ENCODE measurements around the gene DIAPH2. TPM values are rescaled to one million over a fixed set of nuclear protein-coding genes. Genes with fewer than 3 reads are reported as not detected.
A peak's percentile ranks its signal among the peaks of the same experiment; 100 is the strongest.

DIAPH2 gene
- polyA plus RNA-seq, 3 donors, result 7.7 to 10.0 (median 8.4) TPM

DNA sequence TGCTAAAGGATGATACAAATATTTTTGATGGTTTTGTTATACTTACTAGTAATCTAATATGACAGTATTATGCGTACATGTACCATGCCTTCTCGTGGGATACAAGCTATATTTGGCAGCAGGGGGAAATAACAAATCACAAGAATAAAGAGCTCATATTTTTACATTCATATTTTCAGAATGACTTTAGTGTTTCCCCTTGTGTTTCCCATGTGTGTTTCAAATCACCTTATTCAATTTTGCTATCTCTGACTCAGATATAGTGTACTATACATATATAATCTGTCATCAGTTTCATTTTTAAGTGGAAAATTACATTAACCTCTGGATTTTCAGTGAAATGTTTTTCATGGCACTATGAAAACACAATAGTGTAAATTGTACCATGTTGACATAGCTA, 345.8 kb downstream of the DIAPH2 start:
- no peak for DNase-seq (ENCODE audit: low read depth in 3 of 3, low spot score in 2 of 3)

DNA sequence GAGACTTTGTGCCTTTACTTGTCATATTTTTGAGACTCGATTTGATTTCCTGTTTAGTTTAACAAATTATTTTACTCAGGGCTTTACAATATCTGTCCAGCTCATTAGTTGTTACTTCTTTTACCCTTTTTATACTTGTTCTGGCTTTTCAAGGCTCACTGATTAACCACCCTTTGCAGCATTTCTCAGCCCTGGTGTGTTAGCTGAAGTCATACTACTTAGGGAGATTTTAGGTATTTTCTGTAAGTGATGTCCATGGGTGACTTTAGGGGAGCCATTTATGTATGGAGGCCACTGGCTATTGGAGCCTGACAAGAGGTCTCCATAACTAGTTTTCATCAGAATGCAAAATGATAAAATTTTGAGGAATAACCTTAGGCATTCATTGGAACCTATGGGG, 346.3 kb downstream of the DIAPH2 start:
- DNase-seq (ENCODE audit: low read depth in 3 of 3, low spot score in 2 of 3), result no peak

DNA sequence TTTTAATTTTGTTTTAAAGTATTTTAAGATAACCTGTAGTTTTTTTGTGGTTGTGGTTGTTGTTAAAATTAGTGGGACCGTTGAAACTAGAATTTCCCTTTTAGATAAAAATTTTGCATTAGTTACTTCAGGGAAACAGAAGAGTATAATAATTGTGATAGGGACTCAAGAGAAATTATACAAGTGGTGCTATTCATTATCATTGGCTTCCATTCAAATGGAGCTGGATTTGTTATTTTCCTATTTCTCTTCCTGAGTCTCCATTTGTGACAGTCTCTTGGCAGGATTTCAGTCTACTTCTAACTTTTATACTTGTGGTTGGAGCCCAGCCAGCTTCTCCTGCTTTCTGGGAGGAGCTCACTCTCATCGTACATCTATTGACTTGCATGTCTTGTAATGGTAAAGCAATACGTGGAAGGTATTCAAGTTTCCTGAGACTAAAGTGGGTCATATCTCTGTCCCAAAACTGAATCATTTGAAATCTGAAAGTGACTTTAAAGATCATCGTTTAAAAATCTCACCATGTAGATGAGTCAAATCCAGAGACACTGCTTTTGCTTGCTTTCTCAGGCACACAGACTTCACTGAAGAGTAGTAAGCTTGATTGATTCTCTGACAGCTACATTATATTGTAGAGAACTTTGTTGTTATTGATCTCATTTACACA, 354.9 kb downstream of the DIAPH2 start:
- no peak for DNase-seq (ENCODE audit: low read depth in 3 of 3, low spot score in 2 of 3)

DNA sequence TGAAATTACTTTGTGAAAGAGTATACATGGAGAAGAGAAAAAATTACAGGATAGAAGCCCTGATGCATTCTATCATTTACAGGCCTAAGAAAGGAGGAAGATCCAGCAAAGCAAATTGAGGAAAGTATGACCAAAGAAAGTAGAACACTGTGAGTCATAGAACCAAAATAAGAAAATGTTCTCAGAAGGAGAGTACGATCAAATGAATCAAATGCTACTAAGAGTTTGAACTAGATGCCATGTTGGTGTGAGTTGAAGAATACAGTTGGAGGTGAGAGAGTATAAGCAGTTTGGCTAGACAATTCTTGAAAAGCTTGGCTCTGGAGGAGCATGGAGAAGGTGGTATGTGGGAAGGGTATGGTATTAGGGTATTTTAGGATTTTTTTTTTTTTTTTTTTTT, 360.8 kb downstream of the DIAPH2 start:
- DNase-seq (ENCODE audit: low read depth in 3 of 3, low spot score in 2 of 3), result no peak

DNA sequence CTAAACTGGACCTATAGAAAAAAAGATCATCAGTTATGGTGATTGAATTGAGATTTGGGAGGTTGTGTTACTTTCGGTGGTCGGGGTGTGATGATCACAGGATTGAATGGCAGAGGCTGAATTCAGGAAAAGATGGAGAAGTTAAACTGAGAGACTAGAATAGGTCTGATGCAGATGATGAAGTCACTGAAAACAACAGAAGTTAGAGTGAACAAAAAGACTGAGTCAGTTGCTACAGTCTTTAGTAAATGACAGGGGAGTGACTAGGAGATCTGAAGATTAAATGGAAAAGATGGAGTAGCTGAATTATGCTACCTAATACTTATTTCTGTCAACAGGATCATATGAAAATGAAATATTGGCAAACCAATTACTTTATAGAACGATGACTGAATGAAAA, 362.2 kb downstream of the DIAPH2 start:
- no peak for DNase-seq (ENCODE audit: low read depth in 3 of 3, low spot score in 2 of 3)

DNA sequence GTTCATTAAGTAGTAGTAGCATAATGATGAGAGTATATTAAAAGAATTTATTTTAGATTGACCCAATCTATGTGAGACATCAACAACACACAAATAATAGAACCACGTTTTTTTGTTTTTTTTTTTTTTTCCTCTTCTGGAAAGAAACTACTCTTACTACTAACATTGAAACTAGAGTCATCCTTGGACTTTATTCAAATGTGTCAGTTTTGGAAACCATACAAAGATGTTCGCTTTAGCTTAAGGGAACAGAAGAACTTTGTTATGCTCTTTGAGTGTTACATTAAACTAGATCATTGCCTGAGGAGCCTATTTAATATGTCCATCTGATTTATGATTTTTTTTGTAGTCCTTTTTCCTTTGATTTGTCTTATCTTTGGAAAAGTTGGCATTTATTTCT, 365.8 kb downstream of the DIAPH2 start:
- DNase-seq (ENCODE audit: low read depth in 3 of 3, low spot score in 2 of 3), result no peak

DNA sequence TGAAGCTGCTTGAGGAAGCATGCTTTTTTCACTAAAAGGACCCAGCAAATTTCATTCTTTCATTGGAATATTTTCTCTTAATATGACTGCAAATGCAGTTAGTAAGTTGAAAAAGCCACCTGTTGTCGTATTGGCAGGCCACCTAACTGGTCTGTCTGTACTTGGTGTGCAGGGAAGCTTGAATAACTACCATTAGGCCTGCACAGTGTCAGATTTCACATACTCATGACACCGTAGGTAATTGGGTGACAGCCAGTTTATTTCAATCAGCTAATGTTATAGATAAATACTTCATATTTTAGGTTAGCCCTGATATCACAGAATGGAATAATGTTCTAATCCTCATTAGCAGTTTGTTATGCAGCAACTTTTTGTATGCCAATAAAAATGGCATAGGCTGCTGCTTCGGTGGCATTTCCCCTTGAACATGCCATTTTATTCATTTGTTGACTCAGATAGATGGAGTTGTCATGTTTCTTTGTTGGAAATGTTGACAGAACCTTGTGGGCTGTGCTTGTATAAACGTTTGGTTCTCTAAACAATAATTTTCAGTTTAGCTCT, 372.8 kb downstream of the DIAPH2 start:
- peak in 1 of 3 donors; percentile 4 for DNase-seq (ENCODE audit: low read depth in 3 of 3, low spot score in 2 of 3)

DNA sequence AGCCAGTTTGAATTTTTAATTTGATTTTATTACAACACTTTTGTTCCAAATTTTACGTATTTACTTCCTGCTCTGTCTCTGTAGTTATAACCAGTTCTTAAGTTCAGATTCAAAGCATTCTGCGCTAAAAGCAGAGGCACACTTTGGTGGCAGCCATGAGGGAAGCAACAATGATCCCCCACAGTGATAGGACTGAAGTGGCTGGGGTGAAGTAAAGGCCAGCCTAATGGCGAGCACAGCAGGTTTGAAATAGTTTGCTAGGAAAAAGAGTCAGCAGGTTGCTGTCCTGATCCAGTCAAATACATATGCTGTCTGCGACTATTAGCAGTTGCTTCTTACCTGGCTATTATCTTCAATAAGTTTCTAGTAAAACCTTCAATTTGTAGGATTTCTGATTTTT, 375.4 kb downstream of the DIAPH2 start:
- no peak for DNase-seq (ENCODE audit: low read depth in 3 of 3, low spot score in 2 of 3)

DNA sequence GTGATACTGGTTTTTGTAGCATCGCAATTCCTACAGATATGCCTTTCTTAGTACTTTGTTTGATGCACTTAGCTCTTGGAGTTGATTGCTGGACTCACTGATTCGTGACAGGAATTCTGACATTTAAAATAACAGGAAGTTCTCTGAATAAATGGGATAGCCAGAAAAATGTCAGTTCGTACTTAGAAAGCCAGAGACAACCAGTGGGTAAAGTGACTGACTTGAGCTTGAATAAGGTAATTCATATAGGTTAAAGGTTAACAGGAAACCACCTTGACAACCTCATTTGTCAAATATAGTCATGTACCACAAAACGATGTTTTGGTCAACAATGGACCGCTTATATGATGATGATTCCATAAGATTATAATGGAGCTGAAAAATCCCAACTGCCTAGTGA, 380.4 kb downstream of the DIAPH2 start:
- no peak for DNase-seq (ENCODE audit: low read depth in 3 of 3, low spot score in 2 of 3)

DNA sequence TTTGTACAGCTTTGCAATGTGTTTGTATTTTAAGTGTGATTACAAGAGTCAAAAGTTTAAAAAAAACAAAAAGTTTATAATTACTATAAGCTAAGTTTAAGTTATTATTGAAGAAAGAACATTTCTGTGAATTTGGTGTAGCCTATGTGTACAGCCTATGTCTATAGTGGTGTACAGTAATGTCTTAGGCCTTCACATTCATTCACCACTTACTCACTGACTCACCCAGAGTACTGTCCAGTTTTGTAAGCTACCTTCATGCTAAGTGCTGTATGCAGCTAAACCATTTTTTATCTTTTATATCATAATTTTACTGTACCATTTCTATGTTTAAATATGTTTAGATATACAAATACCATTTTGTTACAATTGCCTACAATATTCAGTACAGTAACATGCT, 381.3 kb downstream of the DIAPH2 start:
- DNase-seq (ENCODE audit: low read depth in 3 of 3, low spot score in 2 of 3), result no peak

DNA sequence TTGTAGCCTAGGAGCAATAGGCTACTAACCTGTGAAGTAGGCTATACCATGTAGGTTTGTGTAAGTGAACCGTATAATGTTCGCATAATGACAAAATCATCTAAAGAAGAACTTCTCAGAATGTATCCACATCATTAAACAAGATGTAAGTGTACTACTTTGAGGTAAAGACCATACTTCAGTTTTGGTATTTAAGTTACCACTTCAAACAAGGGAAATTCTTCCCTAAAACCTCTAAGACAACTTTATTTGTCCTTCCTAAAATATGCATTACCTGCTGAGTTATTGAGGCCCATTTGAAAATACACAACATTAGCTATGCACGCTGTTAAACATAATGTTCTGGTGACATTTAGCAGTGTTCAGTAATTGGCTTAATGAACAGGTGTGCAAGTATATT, 381.7 kb downstream of the DIAPH2 start:
- DNase-seq (ENCODE audit: low read depth in 3 of 3, low spot score in 2 of 3), result no peak

DNA sequence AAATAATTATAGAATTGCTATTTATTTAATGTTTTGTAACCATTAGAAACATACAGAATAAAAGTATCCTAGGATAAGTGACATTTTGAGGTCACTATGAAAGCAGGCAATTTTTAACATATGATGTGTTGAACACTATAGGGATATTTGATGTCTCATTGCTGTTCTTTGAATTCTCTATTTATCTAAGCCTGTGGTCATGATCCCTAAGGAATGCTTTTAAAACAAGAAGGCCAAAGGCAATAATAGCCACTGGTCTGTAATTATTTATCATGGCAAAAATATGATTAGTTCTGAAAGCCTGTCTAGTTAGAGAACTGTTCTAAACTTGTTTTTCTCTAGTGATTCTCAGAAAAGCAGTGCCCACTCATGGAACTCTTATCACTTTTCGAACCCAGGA, 385.7 kb downstream of the DIAPH2 start:
- DNase-seq (ENCODE audit: low read depth in 3 of 3, low spot score in 2 of 3), result no peak

DNA sequence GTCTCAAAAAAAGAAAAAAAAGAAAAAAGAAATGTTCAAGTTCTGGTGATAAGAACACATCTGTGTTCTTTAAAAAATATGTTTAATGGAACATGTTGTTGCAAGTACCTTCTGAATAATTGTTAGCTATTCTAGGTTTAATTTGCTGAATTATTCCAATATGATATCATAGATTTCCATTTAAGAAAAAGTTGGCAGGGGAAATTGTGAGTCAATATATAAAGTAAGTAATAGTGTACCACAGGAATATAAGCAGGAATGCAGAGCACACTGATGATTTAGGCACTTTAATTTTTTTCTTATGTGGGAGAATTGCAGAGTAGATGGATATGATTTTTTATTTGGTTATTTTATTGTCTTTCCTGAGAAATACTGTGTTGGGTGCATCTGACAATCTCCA, 389.8 kb downstream of the DIAPH2 start:
- DNase-seq (ENCODE audit: low read depth in 3 of 3, low spot score in 2 of 3), result no peak

DNA sequence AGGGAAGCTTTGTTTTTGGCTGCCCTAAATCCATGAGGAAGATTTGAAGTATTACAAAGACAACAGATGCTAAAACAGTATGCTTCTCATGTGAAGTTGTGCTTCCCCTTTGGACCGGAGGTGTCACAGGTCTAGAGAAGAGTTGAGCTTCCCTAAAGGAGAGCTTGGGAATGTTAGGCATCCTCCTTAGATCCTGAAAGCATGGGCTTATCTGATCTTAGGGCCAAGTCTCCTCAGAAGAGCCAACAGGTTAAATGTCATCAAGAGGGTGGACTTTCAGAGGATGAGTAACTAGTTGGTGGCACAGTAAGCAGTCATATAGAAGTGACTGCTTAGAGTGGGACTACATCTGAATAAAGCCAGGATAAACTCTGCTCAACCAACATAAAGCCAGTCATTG, 404.5 kb downstream of the DIAPH2 start:
- no peak for DNase-seq (ENCODE audit: low read depth in 3 of 3, low spot score in 2 of 3)

DNA sequence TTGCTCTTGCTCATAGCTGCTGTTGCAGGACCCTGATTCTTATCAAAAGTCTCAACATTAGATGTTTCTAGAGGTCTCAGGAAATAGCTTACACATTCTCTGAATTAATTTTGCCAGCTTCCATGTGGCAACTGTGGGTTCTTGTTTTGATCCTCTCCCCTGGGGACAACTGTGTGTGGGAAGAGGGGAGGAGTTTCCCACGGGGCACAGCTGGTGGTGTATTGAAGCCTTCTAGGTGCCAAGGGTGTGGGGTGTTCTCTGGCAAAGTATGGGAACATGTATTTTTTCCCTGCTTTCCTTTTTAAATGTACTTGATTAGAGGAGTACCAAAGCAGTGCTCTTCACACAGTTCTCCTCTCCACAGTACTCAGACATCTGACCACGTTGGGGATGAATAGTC, 411.7 kb downstream of the DIAPH2 start:
- DNase-seq (ENCODE audit: low read depth in 3 of 3, low spot score in 2 of 3), result no peak

DNA sequence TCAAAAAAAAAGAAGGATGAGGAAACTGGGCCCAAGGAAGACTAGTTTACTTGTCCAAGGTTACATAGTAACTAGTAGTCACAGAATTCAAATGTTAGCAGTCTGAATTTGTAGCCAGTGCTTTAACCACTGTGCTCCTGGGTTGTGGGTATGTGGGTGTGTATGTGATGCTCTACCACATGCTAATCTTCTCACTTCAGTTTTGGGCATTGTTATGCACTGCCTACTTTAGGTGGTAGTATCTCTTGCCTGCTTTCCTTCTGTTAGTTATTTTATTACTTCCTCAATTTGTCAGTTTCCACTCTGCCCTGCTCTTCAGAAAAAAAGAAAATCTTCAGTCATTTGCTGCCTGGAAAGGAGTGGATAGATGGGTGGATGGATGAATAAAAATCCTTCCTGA, 418.3 kb downstream of the DIAPH2 start:
- no peak for DNase-seq (ENCODE audit: low read depth in 3 of 3, low spot score in 2 of 3)

DNA sequence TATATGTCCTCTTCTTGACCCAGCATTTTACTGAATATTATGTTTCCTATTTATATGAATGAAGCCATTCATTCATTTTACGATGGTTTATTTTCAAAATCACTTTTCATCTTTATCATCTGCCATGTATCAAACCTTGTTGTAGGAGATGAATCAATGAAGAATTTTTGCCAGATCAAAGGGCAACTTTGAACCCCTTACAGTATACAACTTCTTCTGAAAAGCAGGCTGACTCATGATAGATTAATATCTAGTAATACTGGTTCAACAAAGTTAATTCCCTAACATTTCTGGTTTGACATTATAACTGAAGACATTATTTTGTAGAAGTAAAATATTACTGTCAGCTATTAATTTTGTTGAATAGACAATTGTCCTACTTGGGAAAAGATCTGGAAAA, 425.1 kb downstream of the DIAPH2 start:
- DNase-seq (ENCODE audit: low read depth in 3 of 3, low spot score in 2 of 3), result no peak

DNA sequence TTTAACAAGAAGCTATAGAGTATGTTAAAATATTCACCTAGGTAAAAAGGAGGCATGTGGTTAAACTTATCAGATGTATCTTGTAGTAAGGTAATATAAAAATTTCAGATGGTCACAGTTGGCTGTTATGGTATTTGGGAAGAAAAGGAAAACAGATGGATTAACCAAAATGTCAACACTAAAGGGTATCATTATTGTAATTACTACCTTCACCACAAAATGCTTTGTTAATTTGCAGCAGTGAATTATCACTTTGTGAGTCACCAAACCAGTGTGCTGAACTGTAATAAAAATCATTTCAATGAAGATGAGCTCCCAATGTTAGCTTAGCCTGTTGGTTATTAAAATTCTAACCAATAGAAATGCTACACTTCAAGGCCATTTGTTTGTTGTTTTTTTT, 432.9 kb downstream of the DIAPH2 start:
- DNase-seq (ENCODE audit: low read depth in 3 of 3, low spot score in 2 of 3), result no peak

DNA sequence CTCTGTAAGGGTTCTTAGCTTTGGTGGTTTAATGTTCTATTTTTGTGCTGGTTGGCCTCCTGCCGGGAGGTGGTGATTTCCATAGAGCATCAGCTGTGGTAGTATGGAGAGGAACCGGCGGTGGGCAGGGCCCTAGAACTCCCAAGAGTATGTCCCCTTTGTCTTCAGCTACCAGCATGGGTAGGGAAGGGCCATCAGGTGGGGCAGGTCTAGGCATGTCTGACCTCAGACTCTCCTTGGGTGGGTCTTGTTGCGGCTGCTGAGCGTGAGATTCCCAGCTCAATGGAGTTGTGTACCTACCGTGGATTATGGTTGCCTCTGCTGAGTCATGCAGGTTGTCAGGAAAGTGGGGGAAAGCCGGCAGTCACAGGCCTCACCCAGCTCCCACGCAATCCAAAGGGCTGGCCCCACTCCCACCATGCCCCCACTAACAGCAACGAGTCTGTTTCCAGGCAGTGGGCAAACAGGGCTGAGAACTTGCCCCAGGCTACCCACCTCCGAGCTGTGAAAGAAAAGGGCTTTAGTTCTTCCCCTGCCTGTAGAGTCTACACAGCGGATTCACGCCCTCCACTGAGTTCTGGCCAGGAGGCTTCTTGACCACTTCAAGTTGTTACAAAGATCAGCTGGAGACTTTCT, 434.9 kb downstream of the DIAPH2 start:
- no peak for DNase-seq (ENCODE audit: low read depth in 3 of 3, low spot score in 2 of 3)

DNA sequence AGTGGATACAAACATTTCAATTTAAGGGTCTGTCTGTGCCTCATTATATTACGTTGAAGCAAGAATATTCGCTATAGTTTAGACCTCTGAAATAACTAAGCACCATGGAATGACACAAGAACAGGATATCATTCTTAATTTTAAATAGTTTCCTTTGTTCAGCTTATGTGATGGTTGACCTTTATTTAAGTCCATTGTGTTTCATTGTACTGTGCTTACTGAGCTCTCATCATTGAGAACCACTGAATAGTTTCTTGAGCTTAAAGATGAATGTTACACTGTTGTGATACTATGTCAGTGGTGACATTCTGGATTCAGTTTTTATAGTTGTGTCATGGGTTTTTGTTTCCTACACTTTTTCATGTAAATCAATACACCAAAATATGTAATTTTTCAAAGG, 438.4 kb downstream of the DIAPH2 start:
- DNase-seq (ENCODE audit: low read depth in 3 of 3, low spot score in 2 of 3), result no peak

DNA sequence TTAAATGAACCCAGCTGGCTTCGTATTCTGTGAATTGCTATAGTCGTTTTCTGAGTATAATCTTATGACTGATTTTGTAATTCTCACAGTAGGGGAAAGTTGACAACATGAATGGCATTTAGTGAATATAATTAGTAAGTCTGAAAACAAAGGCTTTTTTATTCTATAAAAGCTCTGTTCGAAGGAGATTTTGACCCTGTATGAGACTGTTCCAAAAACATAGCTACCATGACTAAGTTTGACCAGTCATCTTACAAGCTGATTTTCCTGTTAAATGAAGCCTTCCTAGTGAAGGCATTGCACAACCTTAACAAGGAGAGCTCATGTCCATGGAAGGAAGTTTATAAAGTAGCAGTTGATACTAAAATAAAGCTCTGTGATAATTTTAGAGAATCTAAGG, 441.4 kb downstream of the DIAPH2 start:
- no peak for DNase-seq (ENCODE audit: low read depth in 3 of 3, low spot score in 2 of 3)

DNA sequence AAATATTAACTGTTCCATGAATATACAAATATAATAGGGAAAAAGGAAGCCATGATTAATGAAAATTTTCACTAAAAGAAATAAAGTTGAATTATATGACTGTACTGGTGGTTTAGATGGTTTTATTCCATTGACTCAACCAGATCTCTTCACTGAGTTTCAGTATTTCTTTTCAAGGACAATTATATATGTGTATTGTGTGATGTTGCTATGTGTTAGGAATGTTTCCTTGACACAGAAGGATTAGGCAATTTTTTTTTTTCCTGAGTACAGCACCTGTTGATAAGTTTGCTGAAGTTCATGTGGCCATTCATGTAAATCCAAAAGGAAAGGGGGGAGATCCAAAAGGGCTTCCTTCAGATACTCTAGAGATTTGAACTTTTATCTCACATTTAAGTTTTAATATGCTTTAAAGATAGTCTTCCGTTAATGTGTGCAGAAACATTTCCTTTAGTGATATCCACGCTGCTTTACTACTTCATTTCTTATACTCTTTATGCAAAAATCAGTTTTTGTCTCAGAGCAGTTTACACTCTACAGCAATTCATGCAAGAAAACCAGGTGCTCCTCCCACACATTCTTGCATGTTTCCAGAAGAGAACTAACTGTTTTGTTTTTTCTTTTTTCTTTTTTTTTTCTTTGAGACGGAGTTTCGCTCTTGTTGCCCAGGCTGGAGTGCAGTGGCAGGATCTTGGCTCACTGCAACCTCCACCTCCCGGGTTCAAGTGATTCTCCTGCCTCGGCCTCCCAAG, 448.2 kb downstream of the DIAPH2 start:
- DNase-seq (ENCODE audit: low read depth in 3 of 3, low spot score in 2 of 3), result no peak

Measured in right renal cortex interstitium (tissue), 3 donors.